ENCODE data around the gene LGR6. TPM values are rescaled to one million over a fixed set of nuclear protein-coding genes. Genes with fewer than 3 reads are reported as not detected.

The LGR6 gene
- total and polyA plus RNA-seq, 2 donors (not counting 1 experiment from before 2014, with no cell fraction given): 0.28 TPM; not detected in 1

- intact Hi-C loops (cut with micrococcal nuclease): loop anchor here (2.0 to 10.0 kb wide), 4 partner anchors 207 to 657 kb away; partner anchors contain the start of genes PCAT6, RNPEP and TMEM183A
- Histone ChIP-seq H3K27me3 (replicated peaks in 1 of 4; ENCODE audit: control extremely low read depth in 1 of 4, control insufficient read depth in 3 of 4, insufficient read depth in 4 of 4, low read length in 3 of 4) (no peaks in the 10 kb centered on the region), H3K9ac (ENCODE audit: low read length) (peak overlapping the region; percentile 84), H3K27ac (ENCODE audit: low read length in 2 of 2) (peak overlapping the region; percentile 3 to 79), H3K4me3 (ENCODE audit: control extremely low read depth in 1 of 5, extremely low read depth in 1 of 5, insufficient read depth in 1 of 5, low read depth in 2 of 5, low read length in 4 of 5) (peak overlapping the region; percentile 74 to 97 (median 89)), H3K4me2 (replicated peaks; ENCODE audit: low read depth, low read length, poor library complexity, severe bottlenecking) (peak overlapping the region; percentile 83), H2AFZ (ENCODE audit: insufficient read depth, low read depth, low read length, poor library complexity, severe bottlenecking) (peak overlapping the region; percentile 86), H4K20me1 (ENCODE audit: control insufficient read depth, insufficient read depth, low read length, poor library complexity, severe bottlenecking) (no peaks in the 10 kb centered on the region), H3K9me3 (ENCODE audit: control extremely low read depth in 1 of 3, control insufficient read depth in 2 of 3, insufficient read depth in 1 of 3, low read length in 2 of 3) (no peaks in the 10 kb centered on the region), H3K79me2 (ENCODE audit: control insufficient read depth, insufficient read depth, low read length) (peaks cover 51% of the 10 kb centered on the region), H3K36me3 (replicated peaks in 1 of 2; ENCODE audit: control extremely low read depth in 1 of 2, control insufficient read depth in 1 of 2, extremely low read depth in 1 of 2, insufficient read depth in 2 of 2, low read length in 1 of 2) (no peaks in the 10 kb centered on the region), H3K4me1 (ENCODE audit: control insufficient read depth in 2 of 2, insufficient read depth in 2 of 2, low read length in 2 of 2) (peaks cover 11 to 12% of the 10 kb centered on the region in 2 donors)
- no peak for DNase-seq
- peak overlapping the region; percentile 91 for H3K4me3 Mint-ChIP-seq
- H3K27ac Mint-ChIP-seq: peak overlapping the region; percentile 90
- no peaks in the 10 kb centered on the region for H3K27me3 Mint-ChIP-seq
- 0% methylated on average over 3 of the region's 12 CpGs for whole genome bisulfite sequencing (ENCODE audit: insufficient coverage)
- H3K9me3 Mint-ChIP-seq (ENCODE audit: insufficient read depth): no peaks in the 10 kb centered on the region
- ChIA-PET POLR2A (no interaction called here), CTCF (interaction anchor here (0.6 to 1.6 kb wide), 7 partner anchors 11 to 370 kb away, joined by 3 to 5 read pairs (median 3); no protein-coding TSS in a partner anchor)
- no peak for ATAC-seq (ENCODE audit: low read depth)
- TF ChIP-seq EZH2 (IDR thresholded peaks at IDR 0.05; ENCODE audit: borderline replicate concordance, insufficient read depth, low read depth, low read length, poor library complexity, severe bottlenecking) (no peak), CTCF (IDR thresholded peaks at IDR 0.05) (no peak)
- peaks cover 27% of the 10 kb centered on the region for H3K4me1 Mint-ChIP-seq
Observed at GRCh38 chr1:202349206-202349928, 155.8 kb downstream of the LGR6 start.

GRCh38 chr1:202351725-202352124 lies 158.1 kb downstream of the LGR6 start:
- no peak overlapping the region for H3K4me3 Mint-ChIP-seq
- H3K4me2 ChIP-seq (replicated peaks; ENCODE audit: low read depth, low read length, poor library complexity, severe bottlenecking): no peak overlapping the region
- CTCF ChIA-PET: no interaction called here

More at GRCh38 chr1:202351725-202352124, 158.1 kb downstream of the LGR6 start:
- WGBS (ENCODE audit: insufficient coverage): 90% methylated on average over 2 of the region's 2 CpGs
- intact Hi-C loops (cut with micrococcal nuclease): no loop called here
- TF ChIP-seq CTCF (IDR thresholded peaks at IDR 0.05) (no peak), EZH2 (IDR thresholded peaks at IDR 0.05; ENCODE audit: borderline replicate concordance, insufficient read depth, low read depth, low read length, poor library complexity, severe bottlenecking) (no peak)
- Histone ChIP-seq H2AFZ (ENCODE audit: insufficient read depth, low read depth, low read length, poor library complexity, severe bottlenecking) (no peak overlapping the region), H3K27ac (ENCODE audit: low read length in 2 of 2) (no peak overlapping the region), H3K4me3 (ENCODE audit: control extremely low read depth in 1 of 5, extremely low read depth in 1 of 5, insufficient read depth in 1 of 5, low read depth in 2 of 5, low read length in 4 of 5) (no peak overlapping the region), H3K27me3 (replicated peaks in 1 of 4; ENCODE audit: control extremely low read depth in 1 of 4, control insufficient read depth in 3 of 4, insufficient read depth in 4 of 4, low read length in 3 of 4) (no peaks in the 10 kb centered on the region), H3K9me3 (ENCODE audit: control extremely low read depth in 1 of 3, control insufficient read depth in 2 of 3, insufficient read depth in 1 of 3, low read length in 2 of 3) (no peaks in the 10 kb centered on the region), H3K36me3 (replicated peaks in 1 of 2; ENCODE audit: control extremely low read depth in 1 of 2, control insufficient read depth in 1 of 2, extremely low read depth in 1 of 2, insufficient read depth in 2 of 2, low read length in 1 of 2) (peaks cover 0 to 1% of the 10 kb centered on the region in 2 experiments), H3K9ac (ENCODE audit: low read length) (no peak overlapping the region), H4K20me1 (ENCODE audit: control insufficient read depth, insufficient read depth, low read length, poor library complexity, severe bottlenecking) (no peaks in the 10 kb centered on the region), H3K4me1 (ENCODE audit: control insufficient read depth in 2 of 2, insufficient read depth in 2 of 2, low read length in 2 of 2) (peaks cover 11 to 12% of the 10 kb centered on the region in 2 donors), H3K79me2 (ENCODE audit: control insufficient read depth, insufficient read depth, low read length) (peaks cover 74% of the 10 kb centered on the region)
- POLR2A ChIA-PET: no interaction called here
- no peaks in the 10 kb centered on the region for H3K27me3 Mint-ChIP-seq
- DNase-seq (no peak), ATAC-seq (ENCODE audit: low read depth) (no peak)
- no peaks in the 10 kb centered on the region for H3K9me3 Mint-ChIP-seq (ENCODE audit: insufficient read depth)
- no peak overlapping the region for H3K27ac Mint-ChIP-seq
- H3K4me1 Mint-ChIP-seq: peaks cover 29% of the 10 kb centered on the region
